HepG2 (cell line): Measurements from ENCODE around the gene OSCP1. TPM values are rescaled to one million over a fixed set of nuclear protein-coding genes. Genes with fewer than 3 reads are reported as not detected.

ENCODE experiments used
- ATF2 ChIP-seq: sonication (generic); formaldehyde crosslinking; IDR thresholded peaks from 2 replicates; pipeline ENCODE4 v1.4.0; 2020; ENCODE audit warnings: missing genetic modification reagents
- CENPT ChIP-seq: sonication (generic); formaldehyde crosslinking; IDR thresholded peaks from 2 replicates; pipeline ENCODE4 v1.8.0; 2022; ENCODE audit warnings: low read depth, mild to moderate bottlenecking, moderate library complexity, missing genetic modification reagents
- CERS6 ChIP-seq: sonication (generic); formaldehyde crosslinking; IDR thresholded peaks from 2 replicates; pipeline ENCODE4 v1.5.0; 2020; ENCODE audit warnings: missing genetic modification reagents
- ETV5 ChIP-seq: IDR thresholded peaks from 2 replicates; pipeline ENCODE4 v1.6.1; 2018; ENCODE audit warnings: missing biosample characterization, missing genetic modification reagents, inconsistent platforms, borderline replicate concordance
- ETV6 ChIP-seq: sonication (generic); formaldehyde crosslinking; conservative IDR thresholded peaks from 2 replicates; pipeline ENCODE4 v1.4.0; 2020; ENCODE audit warnings: missing genetic modification reagents
- GRHL1 ChIP-seq: sonication (generic); formaldehyde crosslinking; conservative IDR thresholded peaks from 2 replicates; pipeline ENCODE4 v1.8.0; 2022; ENCODE audit warnings: missing genetic modification reagents
- HNRNPL ChIP-seq: fragments of 200-400 bp; formaldehyde crosslinking; IDR thresholded peaks from 2 replicates; pipeline ENCODE4 v1.6.1; 2017; ENCODE audit warnings: mild to moderate bottlenecking, low read depth, low read length
- JUNB ChIP-seq: sonication (generic); formaldehyde crosslinking; IDR thresholded peaks from 2 replicates; pipeline ENCODE4 v1.8.0; 2022; ENCODE audit warnings: missing genetic modification reagents, mild to moderate bottlenecking, borderline replicate concordance
- NCOR1 ChIP-seq: fragments of 200-600 bp; sonication (generic); IDR thresholded peaks from 2 replicates; pipeline ENCODE4 v1.7.0; 2017; ENCODE audit warnings: antibody characterized with exemption, low read length, borderline replicate concordance
- REPIN1 ChIP-seq: sonication (generic); formaldehyde crosslinking; IDR thresholded peaks from 2 replicates; pipeline ENCODE4 v1.8.0; 2022; ENCODE audit warnings: missing genetic modification reagents, low read depth, mild to moderate bottlenecking, borderline replicate concordance
- TAF1 ChIP-seq: sonication (generic); formaldehyde crosslinking; IDR thresholded peaks from 2 replicates; pipeline ENCODE4 v1.4.0; 2020; ENCODE audit warnings: missing genetic modification reagents
- ZFP36L1 ChIP-seq: sonication (generic); formaldehyde crosslinking; IDR thresholded peaks from 2 replicates; pipeline ENCODE4 v1.8.0; 2022; ENCODE audit warnings: mild to moderate bottlenecking, missing genetic modification reagents, moderate library complexity
- ZFY ChIP-seq: sonication (generic); formaldehyde crosslinking; IDR thresholded peaks from 2 replicates; pipeline ENCODE4 v1.4.0; 2020; ENCODE audit warnings: missing genetic modification reagents
- ZKSCAN8 ChIP-seq: IDR thresholded peaks from 2 replicates; pipeline ENCODE4 v1.6.1; 2016; ENCODE audit warnings: borderline replicate concordance, missing genetic modification reagents, missing compliant biosample characterization
- ZNF407 ChIP-seq: sonication (generic); formaldehyde crosslinking; IDR thresholded peaks from one replicate; pipeline ENCODE4 v1.5.1; 2020; ENCODE audit warnings: mild to moderate bottlenecking, missing genetic modification reagents; ENCODE audit errors: not compliant biosample characterization
- polyA plus RNA-seq, 8 experiments: library from polyadenylated mRNA; depleted of rRNA in 3 of 8; stranded (reverse) in 7 of 8; unstranded in 1 of 8; fragments of >200 nt; fragmentation: Illumina TruSeq in 4 of 8; extraction: Trizol in 4 of 8; gene quantifications; 2 replicates each; pipeline versions ENCODE4 v1.2.1 to v1.2.3, GENCODE V29; 2011 to 2016; ENCODE audit warnings: low read depth in 4 of 8, missing spikeins in 1 of 8, mixed read lengths in 1 of 8; ENCODE audit not compliant: insufficient read depth in 1 of 8
- total RNA-seq, 5 experiments: library from RNA; depleted of rRNA; stranded (reverse); fragments of >200 nt; fragmentation: Illumina TruSeq; extraction: Trizol; gene quantifications; 2 replicates each; pipeline ENCODE4 v1.2.3, GENCODE V29; 2016; ENCODE audit warnings: low read depth in 1 of 5

OSCP1 gene
- total and polyA plus RNA-seq, 2 of the 13 experiments (the other 11 are each of a cell fraction or from before 2014, with no cell fraction given), result 0.60 to 0.84 TPM

GRCh38 chr1:36463803-36464604 is 13.8 kb upstream of the OSCP1 start, which contains the start of gene MRPS15 (continued):
- peak; percentile 83 for TF ChIP-seq ZNF407 (CRISPR knock-in tag)
- 0 out of 2 replicates have a peak, but pooled peaks have one; percentile 68 for TF ChIP-seq ETV6
- no peak; the same call in 1 of the 2 replicates for TF ChIP-seq JUNB (CRISPR knock-in tag)
- no peak; the same call in 1 of the 2 replicates for TF ChIP-seq CENPT (CRISPR knock-in tag)
- TF ChIP-seq HNRNPL, result peak; percentile 74
- TF ChIP-seq ZFP36L1 (CRISPR knock-in tag), result no peak
- peak; percentile 80 for TF ChIP-seq ZKSCAN8 (CRISPR knock-in tag)
- TF ChIP-seq ZFY, result peak; percentile 97
- TF ChIP-seq ATF2 (CRISPR knock-in tag), result peak; percentile 98
- TF ChIP-seq ETV5 (CRISPR knock-in tag), result peak; percentile 58; the same call in 1 of the 2 replicates
- TF ChIP-seq CERS6 (CRISPR knock-in tag), result peak; percentile 25; the same call in 1 of the 2 replicates
- TF ChIP-seq TAF1 (CRISPR knock-in tag), result peak; percentile 88
- no peak; the same call in 1 of the 2 replicates for TF ChIP-seq GRHL1 (CRISPR knock-in tag)
- peak; percentile 74; the same call in 1 of the 2 replicates for TF ChIP-seq REPIN1
- no peak; the same call in 1 of the 2 replicates for TF ChIP-seq NCOR1
